ENCODE measurements around the gene WEE1. TPM values are rescaled to one million over a fixed set of nuclear protein-coding genes. Genes with fewer than 3 reads are reported as not detected.
A peak's percentile ranks its signal among the peaks of the same experiment; 100 is the strongest.

WEE1 gene
- total RNA-seq, 6 experiments from 2014 or later: 28.3 to 45.6 (median 39.4) TPM

DNA sequence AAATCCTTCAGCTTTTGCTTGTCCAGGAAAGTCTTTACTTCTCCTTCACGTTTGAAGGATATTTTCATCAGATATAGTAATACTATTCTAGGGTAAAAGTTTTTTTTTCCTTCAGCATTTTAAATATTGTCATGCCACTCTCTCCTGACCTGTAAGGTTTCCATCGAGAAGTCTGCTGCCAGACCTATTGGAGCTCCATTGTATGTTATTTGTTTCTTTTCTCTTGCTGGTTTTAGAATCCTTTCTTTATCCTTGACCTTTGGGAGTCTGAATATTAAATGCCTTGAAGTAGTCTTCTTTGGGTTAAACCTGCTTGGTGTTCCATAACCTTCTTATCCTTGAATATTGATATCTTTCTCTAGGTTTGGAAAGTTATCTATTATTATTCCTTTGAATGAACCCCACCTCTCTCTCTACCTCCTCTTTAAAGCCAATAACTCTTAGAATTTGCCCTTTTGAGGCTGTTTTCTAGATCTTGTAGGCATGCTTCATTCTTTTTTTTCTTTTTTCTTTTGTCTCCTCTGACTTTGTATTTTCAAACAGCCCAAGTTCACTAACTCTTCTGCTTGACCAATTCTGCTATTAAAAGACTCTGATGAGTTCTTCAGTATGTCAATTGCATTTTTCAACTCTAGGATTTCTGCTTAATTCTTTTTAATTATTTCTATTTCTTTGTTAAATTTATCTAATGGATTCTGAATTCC, 12.0 kb upstream of the WEE1 start:
- Mint-ChIP-seq H3K36me3 (ENCODE audit: low read depth) (peaks cover 32% of the 10 kb centered on the region), H3K4me1 (ENCODE audit: low read depth) (peaks cover 21% of the 10 kb centered on the region), H3K4me3 (no peak overlapping the region), H3K9me3 (peaks cover 33% of the 10 kb centered on the region), H3K27ac (no peak overlapping the region), H3K27me3 (ENCODE audit: insufficient read depth) (peaks cover 5% of the 10 kb centered on the region; the same call in 1 of the 2 replicates)
- no peak for DNase-seq
- TF ChIP-seq, protein P1, sequence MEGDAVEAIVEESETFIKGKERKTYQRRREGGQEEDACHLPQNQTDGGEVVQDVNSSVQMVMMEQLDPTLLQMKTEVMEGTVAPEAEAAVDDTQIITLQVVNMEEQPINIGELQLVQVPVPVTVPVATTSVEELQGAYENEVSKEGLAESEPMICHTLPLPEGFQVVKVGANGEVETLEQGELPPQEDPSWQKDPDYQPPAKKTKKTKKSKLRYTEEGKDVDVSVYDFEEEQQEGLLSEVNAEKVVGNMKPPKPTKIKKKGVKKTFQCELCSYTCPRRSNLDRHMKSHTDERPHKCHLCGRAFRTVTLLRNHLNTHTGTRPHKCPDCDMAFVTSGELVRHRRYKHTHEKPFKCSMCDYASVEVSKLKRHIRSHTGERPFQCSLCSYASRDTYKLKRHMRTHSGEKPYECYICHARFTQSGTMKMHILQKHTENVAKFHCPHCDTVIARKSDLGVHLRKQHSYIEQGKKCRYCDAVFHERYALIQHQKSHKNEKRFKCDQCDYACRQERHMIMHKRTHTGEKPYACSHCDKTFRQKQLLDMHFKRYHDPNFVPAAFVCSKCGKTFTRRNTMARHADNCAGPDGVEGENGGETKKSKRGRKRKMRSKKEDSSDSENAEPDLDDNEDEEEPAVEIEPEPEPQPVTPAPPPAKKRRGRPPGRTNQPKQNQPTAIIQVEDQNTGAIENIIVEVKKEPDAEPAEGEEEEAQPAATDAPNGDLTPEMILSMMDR (IDR thresholded peaks at IDR 0.05): no peak

DNA sequence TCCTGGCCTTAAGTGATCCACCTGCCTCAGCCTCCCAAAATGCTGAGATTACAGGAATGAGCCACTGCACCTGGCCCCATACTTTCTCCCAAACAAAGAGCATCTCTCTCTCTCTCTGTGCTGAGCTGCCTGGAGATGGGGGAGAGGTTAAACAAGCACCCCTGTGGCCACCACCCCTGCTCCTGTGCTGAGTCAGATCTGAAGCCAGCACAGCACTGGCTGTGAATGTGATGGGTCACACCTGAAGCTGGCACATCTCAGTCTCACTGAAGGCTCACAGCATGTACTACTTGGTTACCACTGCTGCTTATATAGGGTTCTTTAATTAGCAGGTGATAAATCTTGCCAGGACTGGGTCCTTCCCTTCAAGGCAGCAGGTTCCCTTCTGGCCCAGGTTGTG, 10.8 kb upstream of the WEE1 start:
- peaks cover 31% of the 10 kb centered on the region for H3K4me1 Mint-ChIP-seq (ENCODE audit: low read depth)
- peaks cover 33% of the 10 kb centered on the region for H3K9me3 Mint-ChIP-seq
- DNase-seq: no peak
- H3K4me3 Mint-ChIP-seq: no peak overlapping the region
- H3K36me3 Mint-ChIP-seq (ENCODE audit: low read depth): peaks cover 27% of the 10 kb centered on the region
- no peak overlapping the region for H3K27ac Mint-ChIP-seq
- TF ChIP-seq, protein P1 (IDR thresholded peaks at IDR 0.05): no peak
- peaks cover 4% of the 10 kb centered on the region; the same call in 1 of the 2 replicates for H3K27me3 Mint-ChIP-seq (ENCODE audit: insufficient read depth)

DNA sequence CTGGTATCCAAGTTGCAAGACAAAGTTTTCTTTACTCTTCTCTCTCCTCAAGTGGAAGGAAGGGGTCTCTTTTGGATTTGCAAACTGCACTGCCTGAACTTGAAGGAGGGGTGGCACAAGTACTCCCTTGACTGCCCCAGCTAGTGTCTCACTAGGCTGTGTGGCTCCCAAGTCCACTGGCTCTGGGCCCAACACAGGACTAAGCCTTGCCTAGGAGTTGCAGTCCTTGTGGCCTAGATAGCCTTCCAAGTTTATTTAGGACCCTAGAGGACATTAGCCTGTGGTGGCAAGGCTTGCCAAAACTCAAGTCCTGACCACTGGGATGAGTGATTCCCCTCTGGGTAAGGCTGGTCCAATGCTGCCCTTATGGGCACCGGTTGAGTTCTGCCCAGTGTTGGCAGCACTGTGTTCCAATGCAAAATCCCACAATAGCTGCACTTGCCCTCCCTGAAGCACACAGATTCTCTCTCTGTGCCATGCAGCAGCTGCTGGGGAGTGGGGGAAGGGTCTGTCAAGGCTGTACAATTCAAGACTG, 10.2 kb upstream of the WEE1 start:
- peaks cover 33% of the 10 kb centered on the region for H3K9me3 Mint-ChIP-seq

DNA sequence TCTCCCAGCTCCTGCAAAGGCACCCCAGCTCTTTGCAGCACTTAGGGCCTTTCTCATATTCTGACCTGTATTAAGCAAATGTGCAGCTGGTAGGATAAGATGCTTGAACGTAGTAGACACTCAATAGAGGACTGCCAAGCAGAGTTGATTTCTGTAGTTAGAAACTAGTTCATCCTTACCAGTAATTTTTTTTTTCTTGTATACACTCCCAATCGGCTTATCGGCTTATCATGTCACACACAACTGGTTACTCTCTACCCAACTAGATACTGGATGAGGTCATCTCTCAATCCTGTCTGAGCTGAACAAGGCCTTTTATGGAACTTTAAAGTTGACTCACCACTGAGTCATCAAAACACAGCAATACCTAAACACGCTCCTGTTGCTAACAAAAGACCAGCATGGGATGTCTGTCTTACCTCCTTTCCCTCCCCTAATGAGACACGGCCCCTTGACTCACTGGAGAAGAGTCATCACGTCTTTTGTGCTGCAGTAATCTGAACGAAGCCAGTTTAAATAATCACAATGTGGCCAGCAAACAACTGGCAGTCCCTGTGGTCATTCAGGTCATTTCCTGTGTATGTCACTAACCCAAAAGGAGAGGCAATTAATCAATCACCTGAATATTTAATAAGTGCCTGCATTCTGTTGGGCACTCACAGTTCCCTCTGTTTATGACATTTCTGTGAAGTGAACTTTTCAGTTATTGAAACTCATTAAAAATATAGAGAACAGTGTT, 7.5 kb upstream of the WEE1 start:
- Mint-ChIP-seq H3K36me3 (ENCODE audit: low read depth) (peaks cover 16% of the 10 kb centered on the region), H3K27me3 (ENCODE audit: insufficient read depth) (peaks cover 4% of the 10 kb centered on the region; the same call in 1 of the 2 replicates), H3K9me3 (peaks cover 19% of the 10 kb centered on the region), H3K4me3 (peak overlapping the region; percentile 81), H3K4me1 (ENCODE audit: low read depth) (peaks cover 64% of the 10 kb centered on the region), H3K27ac (peak overlapping the region; percentile 100)
- DNase-seq: peak; percentile 100
- TF ChIP-seq, protein P1 (IDR thresholded peaks at IDR 0.05): no peak

More for the DNA sequence above, 10.2 kb upstream of the WEE1 start:
- H3K4me3 Mint-ChIP-seq: no peak overlapping the region
- H3K36me3 Mint-ChIP-seq (ENCODE audit: low read depth): peaks cover 27% of the 10 kb centered on the region
- TF ChIP-seq, protein P1 (IDR thresholded peaks at IDR 0.05): no peak
- no peak for DNase-seq
- H3K27me3 Mint-ChIP-seq (ENCODE audit: insufficient read depth): peaks cover 4% of the 10 kb centered on the region; the same call in 1 of the 2 replicates
- H3K4me1 Mint-ChIP-seq (ENCODE audit: low read depth): peaks cover 37% of the 10 kb centered on the region
- H3K27ac Mint-ChIP-seq: no peak overlapping the region

DNA sequence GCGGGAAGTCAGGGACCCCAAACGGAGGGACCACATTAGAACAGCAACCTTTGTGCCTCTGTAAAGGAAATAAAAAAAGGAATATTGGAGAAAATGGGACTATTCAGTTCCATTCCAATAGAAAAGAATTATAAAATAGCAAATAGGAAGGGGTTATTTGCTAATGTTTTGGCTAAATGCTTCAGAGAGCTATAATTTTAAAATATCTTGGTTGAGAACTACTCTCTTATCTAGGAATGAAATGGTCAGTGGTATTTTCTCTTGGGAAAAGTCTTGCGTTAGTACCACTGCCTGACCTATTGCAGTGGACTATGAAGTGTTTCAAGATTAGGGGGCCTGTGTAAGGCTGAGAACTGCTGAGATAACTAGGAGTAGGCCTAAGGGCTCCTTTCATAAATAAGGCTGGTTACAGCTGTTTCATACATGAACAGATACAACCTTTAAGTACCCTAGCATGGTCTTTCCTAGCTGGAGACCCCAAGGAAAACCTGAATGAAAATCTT, 6.9 kb upstream of the WEE1 start:
- Mint-ChIP-seq H3K4me3 (peak overlapping the region; percentile 69), H3K4me1 (ENCODE audit: low read depth) (peaks cover 69% of the 10 kb centered on the region), H3K36me3 (ENCODE audit: low read depth) (peaks cover 9% of the 10 kb centered on the region), H3K27me3 (ENCODE audit: insufficient read depth) (peaks cover 4% of the 10 kb centered on the region; the same call in 1 of the 2 replicates), H3K27ac (peak overlapping the region; percentile 100), H3K9me3 (peaks cover 13% of the 10 kb centered on the region)
- TF ChIP-seq, protein P1 (IDR thresholded peaks at IDR 0.05): no peak
- DNase-seq: no peak

Measured in HFFc6 (cell line).